ENCODE measurements around the gene MBNL1. TPM values are rescaled to one million over a fixed set of nuclear protein-coding genes. Genes with fewer than 3 reads are reported as not detected.
A peak's percentile ranks its signal among the peaks of the same experiment; 100 is the strongest.

The MBNL1 gene
- total and polyA plus RNA-seq, 4 donors, result 25.8 to 121 (median 71.9) TPM

- Histone ChIP-seq H3K4me3 (ENCODE audit: low read depth, low read length) (no peak overlapping the region), H3K36me3 (ENCODE audit: control insufficient read depth, insufficient read depth, low read length) (no peaks in the 10 kb centered on the region), H3K27me3 (ENCODE audit: control insufficient read depth, insufficient read depth, low read length) (no peaks in the 10 kb centered on the region), H3K9me3 (ENCODE audit: control insufficient read depth, insufficient read depth, low read length) (peaks cover 2% of the 10 kb centered on the region), H3K4me1 (ENCODE audit: control insufficient read depth, insufficient read depth, low read length) (no peaks in the 10 kb centered on the region), H3K27ac (ENCODE audit: low read depth, low read length) (no peak overlapping the region)
- DNase-seq (ENCODE audit: low read depth in 4 of 6, low spot score in 6 of 6), result no peak
- no CpG with 5 or more reads among the region's 4 CpGs for WGBS (ENCODE audit: insufficient coverage)
Observed at GRCh38 chr3:152373379-152373778, 104.7 kb downstream of the MBNL1 start.

GRCh38 chr3:152374262-152374990 is 105.7 kb downstream of the MBNL1 start:
- DNase-seq (ENCODE audit: low read depth in 4 of 6, low spot score in 6 of 6), result no peak
- H3K36me3 ChIP-seq (ENCODE audit: control insufficient read depth, insufficient read depth, low read length), result no peaks in the 10 kb centered on the region
- 80% methylated on average over 1 of the region's 3 CpGs for WGBS (ENCODE audit: insufficient coverage)
- H3K9me3 ChIP-seq (ENCODE audit: control insufficient read depth, insufficient read depth, low read length), result peaks cover 2% of the 10 kb centered on the region
- H3K27ac ChIP-seq (ENCODE audit: low read depth, low read length), result no peak overlapping the region
- no peaks in the 10 kb centered on the region for H3K4me1 ChIP-seq (ENCODE audit: control insufficient read depth, insufficient read depth, low read length)
- no peak overlapping the region for H3K4me3 ChIP-seq (ENCODE audit: low read depth, low read length)
- H3K27me3 ChIP-seq (ENCODE audit: control insufficient read depth, insufficient read depth, low read length), result no peaks in the 10 kb centered on the region

- Histone ChIP-seq H3K9me3 (ENCODE audit: control insufficient read depth, insufficient read depth, low read length) (peaks cover 2% of the 10 kb centered on the region), H3K27ac (ENCODE audit: low read depth, low read length) (no peak overlapping the region), H3K4me3 (ENCODE audit: low read depth, low read length) (no peak overlapping the region), H3K36me3 (ENCODE audit: control insufficient read depth, insufficient read depth, low read length) (no peaks in the 10 kb centered on the region), H3K27me3 (ENCODE audit: control insufficient read depth, insufficient read depth, low read length) (no peaks in the 10 kb centered on the region), H3K4me1 (ENCODE audit: control insufficient read depth, insufficient read depth, low read length) (no peaks in the 10 kb centered on the region)
- WGBS (ENCODE audit: insufficient coverage), result no CpG with 5 or more reads among the region's 3 CpGs
- no peak for DNase-seq (ENCODE audit: low read depth in 4 of 6, low spot score in 6 of 6)
Observed at GRCh38 chr3:152375546-152375945, 106.8 kb downstream of the MBNL1 start.

- Histone ChIP-seq H3K27me3 (ENCODE audit: control insufficient read depth, insufficient read depth, low read length) (no peaks in the 10 kb centered on the region), H3K27ac (ENCODE audit: low read depth, low read length) (no peak overlapping the region), H3K9me3 (ENCODE audit: control insufficient read depth, insufficient read depth, low read length) (peaks cover 2% of the 10 kb centered on the region), H3K4me1 (ENCODE audit: control insufficient read depth, insufficient read depth, low read length) (no peaks in the 10 kb centered on the region), H3K4me3 (ENCODE audit: low read depth, low read length) (no peak overlapping the region), H3K36me3 (ENCODE audit: control insufficient read depth, insufficient read depth, low read length) (no peaks in the 10 kb centered on the region)
- no peak for DNase-seq (ENCODE audit: low read depth in 4 of 6, low spot score in 6 of 6)
- WGBS (ENCODE audit: insufficient coverage), result 91% methylated on average over 6 of the region's 9 CpGs
Observed at GRCh38 chr3:152376351-152377183, 107.8 kb downstream of the MBNL1 start.

GRCh38 chr3:152377184-152377570 is 108.4 kb downstream of the MBNL1 start:
- Histone ChIP-seq H3K4me3 (ENCODE audit: low read depth, low read length) (no peak overlapping the region), H3K27me3 (ENCODE audit: control insufficient read depth, insufficient read depth, low read length) (no peaks in the 10 kb centered on the region), H3K4me1 (ENCODE audit: control insufficient read depth, insufficient read depth, low read length) (no peaks in the 10 kb centered on the region), H3K27ac (ENCODE audit: low read depth, low read length) (no peak overlapping the region), H3K36me3 (ENCODE audit: control insufficient read depth, insufficient read depth, low read length) (no peaks in the 10 kb centered on the region), H3K9me3 (ENCODE audit: control insufficient read depth, insufficient read depth, low read length) (peaks cover 2% of the 10 kb centered on the region)
- no peak for DNase-seq (ENCODE audit: low read depth in 4 of 6, low spot score in 6 of 6)
- WGBS (ENCODE audit: insufficient coverage), result no CpG with 5 or more reads among the region's 4 CpGs

- Histone ChIP-seq H3K36me3 (ENCODE audit: control insufficient read depth, insufficient read depth, low read length) (no peaks in the 10 kb centered on the region), H3K4me3 (ENCODE audit: low read depth, low read length) (no peak overlapping the region), H3K27ac (ENCODE audit: low read depth, low read length) (no peak overlapping the region), H3K27me3 (ENCODE audit: control insufficient read depth, insufficient read depth, low read length) (no peaks in the 10 kb centered on the region), H3K4me1 (ENCODE audit: control insufficient read depth, insufficient read depth, low read length) (no peaks in the 10 kb centered on the region), H3K9me3 (ENCODE audit: control insufficient read depth, insufficient read depth, low read length) (peaks cover 2% of the 10 kb centered on the region)
- no peak for DNase-seq (ENCODE audit: low read depth in 4 of 6, low spot score in 6 of 6)
- WGBS (ENCODE audit: insufficient coverage), result no CpG with 5 or more reads among the region's 4 CpGs
Observed at GRCh38 chr3:152379415-152380042, 110.8 kb downstream of the MBNL1 start.

- Histone ChIP-seq H3K4me1 (ENCODE audit: control insufficient read depth, insufficient read depth, low read length) (no peaks in the 10 kb centered on the region), H3K9me3 (ENCODE audit: control insufficient read depth, insufficient read depth, low read length) (peaks cover 2% of the 10 kb centered on the region), H3K27ac (ENCODE audit: low read depth, low read length) (no peak overlapping the region), H3K4me3 (ENCODE audit: low read depth, low read length) (no peak overlapping the region), H3K36me3 (ENCODE audit: control insufficient read depth, insufficient read depth, low read length) (no peaks in the 10 kb centered on the region), H3K27me3 (ENCODE audit: control insufficient read depth, insufficient read depth, low read length) (no peaks in the 10 kb centered on the region)
- WGBS (ENCODE audit: insufficient coverage), result no CpG with 5 or more reads among the region's 3 CpGs
- DNase-seq (ENCODE audit: low read depth in 4 of 6, low spot score in 6 of 6), result no peak
Observed at GRCh38 chr3:152380043-152380442, 111.3 kb downstream of the MBNL1 start.

GRCh38 chr3:152381881-152382295 is 113.2 kb downstream of the MBNL1 start:
- no peak for DNase-seq (ENCODE audit: low read depth in 4 of 6, low spot score in 6 of 6)
- no peaks in the 10 kb centered on the region for H3K27me3 ChIP-seq (ENCODE audit: control insufficient read depth, insufficient read depth, low read length)
- no peaks in the 10 kb centered on the region for H3K9me3 ChIP-seq (ENCODE audit: control insufficient read depth, insufficient read depth, low read length)
- H3K4me3 ChIP-seq (ENCODE audit: low read depth, low read length), result peak overlapping the region; percentile 4
- WGBS (ENCODE audit: insufficient coverage), result no CpG with 5 or more reads among the region's 2 CpGs
- H3K4me1 ChIP-seq (ENCODE audit: control insufficient read depth, insufficient read depth, low read length), result no peaks in the 10 kb centered on the region
- no peaks in the 10 kb centered on the region for H3K36me3 ChIP-seq (ENCODE audit: control insufficient read depth, insufficient read depth, low read length)
- H3K27ac ChIP-seq (ENCODE audit: low read depth, low read length), result no peak overlapping the region

GRCh38 chr3:152382312-152383135 is 113.8 kb downstream of the MBNL1 start:
- H3K27ac ChIP-seq (ENCODE audit: low read depth, low read length), result no peak overlapping the region
- H3K36me3 ChIP-seq (ENCODE audit: control insufficient read depth, insufficient read depth, low read length), result no peaks in the 10 kb centered on the region
- no peaks in the 10 kb centered on the region for H3K4me1 ChIP-seq (ENCODE audit: control insufficient read depth, insufficient read depth, low read length)
- no peaks in the 10 kb centered on the region for H3K27me3 ChIP-seq (ENCODE audit: control insufficient read depth, insufficient read depth, low read length)
- no peaks in the 10 kb centered on the region for H3K9me3 ChIP-seq (ENCODE audit: control insufficient read depth, insufficient read depth, low read length)
- peak overlapping the region; percentile 4 for H3K4me3 ChIP-seq (ENCODE audit: low read depth, low read length)
- peak in 1 of 6 donors; percentile 32 for DNase-seq (ENCODE audit: low read depth in 4 of 6, low spot score in 6 of 6)
- WGBS (ENCODE audit: insufficient coverage), result no CpG with 5 or more reads among the region's 9 CpGs

Measured in spinal cord (tissue), 10 donors.